Nephron (organoid): ENCODE data around the gene SYNGR3.

Source experiments
- H3K27ac Mint-ChIP-seq, 3 experiments: 2 replicates each; pipeline ENCODE4 v1.8.0; 2020; ENCODE audit warnings: mixed read lengths in 3 of 3, mild to moderate bottlenecking in 2 of 3, moderate library complexity in 1 of 3
- H3K27me3 Mint-ChIP-seq: 2 replicates; pipeline ENCODE4 v1.8.0; 2021; ENCODE audit warnings: low read depth, mild to moderate bottlenecking, moderate library complexity, mixed read lengths
- H3K36me3 Mint-ChIP-seq: 2 replicates; pipeline ENCODE4 v1.8.0; 2020; ENCODE audit warnings: low read depth, mixed read lengths
- H3K4me1 Mint-ChIP-seq: 2 replicates; pipeline ENCODE4 v1.8.0; 2020; ENCODE audit warnings: mixed read lengths
- H3K4me3 Mint-ChIP-seq, 3 experiments: 2 replicates each; pipeline ENCODE4 v1.8.0; 2020; ENCODE audit warnings: mild to moderate bottlenecking in 3 of 3, mixed read lengths in 3 of 3, moderate library complexity in 2 of 3
- H3K9me3 Mint-ChIP-seq: 2 replicates; pipeline ENCODE4 v1.8.0; 2020; ENCODE audit warnings: mixed read lengths
- TF ChIP-seq, protein P1 (sequence below), 3 experiments: fragments of 200-600 bp; sonication (generic); IDR thresholded peaks; one replicate each; pipeline ENCODE4 v1.5.0; 2021; ENCODE audit warnings: antibody characterized with exemption in 3 of 3; ENCODE audit not compliant: unreplicated experiment in 3 of 3

Gene SYNGR3

DNA sequence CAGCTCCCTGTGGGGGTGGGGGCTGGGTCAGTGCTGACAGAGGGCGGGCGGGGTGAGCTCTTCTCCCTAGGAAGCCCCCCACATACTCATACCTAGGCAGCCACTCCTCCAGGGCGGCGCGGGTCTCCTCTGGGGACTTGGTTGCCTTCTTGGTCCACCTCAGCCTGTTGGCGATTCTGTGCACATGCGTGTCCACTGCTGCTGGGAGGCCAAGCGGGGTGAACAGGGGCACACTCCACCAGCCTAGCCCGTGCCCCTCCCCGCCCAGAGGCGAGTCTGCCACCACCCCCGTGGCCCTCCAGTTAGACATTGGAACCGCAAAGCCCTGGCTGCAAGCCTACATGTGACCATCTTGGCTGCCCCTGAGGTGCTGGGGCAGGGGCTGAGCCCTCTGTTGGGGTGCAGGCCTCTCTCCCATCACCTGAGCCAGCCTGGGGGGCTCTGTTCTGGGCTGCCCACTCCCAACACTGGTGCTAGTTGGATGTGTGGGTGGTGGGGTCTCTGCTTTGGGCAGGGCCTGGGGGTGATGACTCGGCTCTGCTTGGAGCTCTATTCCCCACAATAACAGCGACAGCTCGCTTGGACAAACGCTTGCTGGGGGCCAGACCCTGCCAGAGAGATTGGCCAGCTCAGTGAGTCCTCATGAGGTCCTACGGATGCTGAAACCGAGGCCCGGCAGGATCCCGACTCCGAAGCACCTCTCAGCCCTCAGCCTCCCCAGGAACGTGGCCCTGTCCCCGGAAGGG lies 50.4 kb downstream of the SYNGR3 start:
- peaks cover 28% of the 10 kb centered on the region for H3K4me1 Mint-ChIP-seq
- no peaks in the 10 kb centered on the region for H3K27me3 Mint-ChIP-seq
- H3K9me3 Mint-ChIP-seq, result no peaks in the 10 kb centered on the region
- no peaks in the 10 kb centered on the region for H3K36me3 Mint-ChIP-seq
- peak overlapping the region; percentile 98 to 100 (median 99) for H3K27ac Mint-ChIP-seq
- no peak overlapping the region for H3K4me3 Mint-ChIP-seq
- TF ChIP-seq, protein P1, sequence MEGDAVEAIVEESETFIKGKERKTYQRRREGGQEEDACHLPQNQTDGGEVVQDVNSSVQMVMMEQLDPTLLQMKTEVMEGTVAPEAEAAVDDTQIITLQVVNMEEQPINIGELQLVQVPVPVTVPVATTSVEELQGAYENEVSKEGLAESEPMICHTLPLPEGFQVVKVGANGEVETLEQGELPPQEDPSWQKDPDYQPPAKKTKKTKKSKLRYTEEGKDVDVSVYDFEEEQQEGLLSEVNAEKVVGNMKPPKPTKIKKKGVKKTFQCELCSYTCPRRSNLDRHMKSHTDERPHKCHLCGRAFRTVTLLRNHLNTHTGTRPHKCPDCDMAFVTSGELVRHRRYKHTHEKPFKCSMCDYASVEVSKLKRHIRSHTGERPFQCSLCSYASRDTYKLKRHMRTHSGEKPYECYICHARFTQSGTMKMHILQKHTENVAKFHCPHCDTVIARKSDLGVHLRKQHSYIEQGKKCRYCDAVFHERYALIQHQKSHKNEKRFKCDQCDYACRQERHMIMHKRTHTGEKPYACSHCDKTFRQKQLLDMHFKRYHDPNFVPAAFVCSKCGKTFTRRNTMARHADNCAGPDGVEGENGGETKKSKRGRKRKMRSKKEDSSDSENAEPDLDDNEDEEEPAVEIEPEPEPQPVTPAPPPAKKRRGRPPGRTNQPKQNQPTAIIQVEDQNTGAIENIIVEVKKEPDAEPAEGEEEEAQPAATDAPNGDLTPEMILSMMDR (IDR thresholded peaks at IDR 0.05; ENCODE audit: unreplicated experiment in 3 of 3), result no peak

DNA sequence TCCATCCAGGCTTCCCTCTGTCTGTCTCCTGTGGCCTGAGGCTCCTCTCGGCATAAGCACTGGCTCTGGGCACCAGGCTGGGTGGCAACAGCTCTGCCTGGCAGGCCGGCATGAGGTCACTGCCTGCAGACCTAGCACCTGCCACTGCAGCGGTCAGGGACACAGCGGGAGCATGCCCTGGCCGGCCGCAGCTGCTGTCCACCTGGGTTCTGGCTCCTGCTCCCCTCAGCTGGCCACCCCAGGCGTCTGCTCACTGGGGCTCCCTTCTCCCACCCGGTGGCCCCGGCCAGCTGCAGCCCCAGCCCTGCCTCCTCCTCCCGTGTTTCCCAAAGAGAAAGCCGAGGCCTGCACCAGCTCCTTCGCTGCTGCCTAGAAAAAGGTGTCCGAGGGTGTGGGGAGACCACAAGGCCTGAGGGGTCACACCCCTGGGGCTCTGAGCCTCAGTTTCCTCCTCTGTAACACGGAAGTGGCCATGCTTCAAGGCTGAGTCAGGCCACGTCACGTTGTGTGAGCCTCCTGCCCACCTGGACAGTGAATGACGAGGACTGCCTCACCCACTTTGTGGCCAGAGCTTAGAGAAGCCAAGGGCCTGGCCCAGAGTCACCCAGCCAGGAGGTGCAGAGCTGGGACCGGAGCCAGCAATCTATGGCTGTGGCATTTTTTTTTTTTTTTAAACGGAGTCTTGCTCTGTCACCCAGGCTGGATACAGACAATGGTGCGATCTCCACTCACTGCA lies 51.2 kb downstream of the SYNGR3 start:
- no peak overlapping the region for H3K4me3 Mint-ChIP-seq
- peaks cover 28% of the 10 kb centered on the region for H3K4me1 Mint-ChIP-seq
- no peaks in the 10 kb centered on the region for H3K36me3 Mint-ChIP-seq
- TF ChIP-seq, protein P1 (IDR thresholded peaks at IDR 0.05; ENCODE audit: unreplicated experiment in 3 of 3), result no peak
- H3K9me3 Mint-ChIP-seq, result no peaks in the 10 kb centered on the region
- H3K27ac Mint-ChIP-seq, result peak overlapping the region in 1 of 3 experiments; percentile 100
- no peaks in the 10 kb centered on the region for H3K27me3 Mint-ChIP-seq

DNA sequence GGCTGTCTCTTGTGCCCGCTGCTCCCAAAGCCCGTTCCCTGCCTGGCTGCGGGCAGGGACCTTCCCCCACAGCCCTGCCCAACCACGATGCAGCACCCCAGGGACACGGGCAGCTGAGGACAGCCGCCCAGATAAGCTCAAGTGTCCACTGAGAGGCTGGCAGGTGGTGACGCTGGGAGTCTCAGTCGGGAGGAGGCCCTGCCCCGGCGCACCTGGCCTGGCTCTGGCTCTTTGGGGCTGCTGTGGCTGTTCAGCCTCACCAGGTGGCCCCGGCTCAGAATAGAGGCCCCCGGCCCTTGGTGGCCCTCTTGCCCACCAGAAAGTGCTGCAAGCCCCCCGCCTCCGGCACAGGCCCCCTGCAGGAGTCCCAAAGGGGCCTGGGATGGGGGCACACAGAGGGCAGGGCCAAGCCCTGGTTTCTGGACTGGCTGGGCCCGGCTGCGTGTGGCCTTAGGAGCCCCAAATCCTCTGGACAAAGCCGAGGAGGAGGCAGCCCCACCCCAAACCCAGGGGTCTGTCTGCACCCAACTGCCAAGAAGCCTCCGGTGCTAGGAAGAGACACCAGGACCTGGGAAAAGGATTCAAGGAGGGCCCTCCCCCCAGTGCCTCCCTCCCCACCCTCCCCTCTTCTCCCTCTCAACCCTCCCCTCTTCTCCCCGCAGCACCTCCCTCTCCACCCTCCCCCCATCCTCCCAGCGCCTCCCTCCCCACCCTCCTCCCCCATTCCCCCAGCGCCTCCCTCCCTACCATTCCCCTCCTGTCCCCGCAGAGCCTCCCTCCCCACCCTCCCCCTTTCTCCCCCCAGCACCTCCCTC lies 52.6 kb downstream of the SYNGR3 start:
- Mint-ChIP-seq H3K27me3 (no peaks in the 10 kb centered on the region), H3K4me3 (no peak overlapping the region), H3K36me3 (no peaks in the 10 kb centered on the region), H3K27ac (peak overlapping the region; percentile 40 to 80 (median 63)), H3K4me1 (peaks cover 37% of the 10 kb centered on the region), H3K9me3 (no peaks in the 10 kb centered on the region)
- TF ChIP-seq, protein P1 (IDR thresholded peaks at IDR 0.05; ENCODE audit: unreplicated experiment in 3 of 3), result no peak

DNA sequence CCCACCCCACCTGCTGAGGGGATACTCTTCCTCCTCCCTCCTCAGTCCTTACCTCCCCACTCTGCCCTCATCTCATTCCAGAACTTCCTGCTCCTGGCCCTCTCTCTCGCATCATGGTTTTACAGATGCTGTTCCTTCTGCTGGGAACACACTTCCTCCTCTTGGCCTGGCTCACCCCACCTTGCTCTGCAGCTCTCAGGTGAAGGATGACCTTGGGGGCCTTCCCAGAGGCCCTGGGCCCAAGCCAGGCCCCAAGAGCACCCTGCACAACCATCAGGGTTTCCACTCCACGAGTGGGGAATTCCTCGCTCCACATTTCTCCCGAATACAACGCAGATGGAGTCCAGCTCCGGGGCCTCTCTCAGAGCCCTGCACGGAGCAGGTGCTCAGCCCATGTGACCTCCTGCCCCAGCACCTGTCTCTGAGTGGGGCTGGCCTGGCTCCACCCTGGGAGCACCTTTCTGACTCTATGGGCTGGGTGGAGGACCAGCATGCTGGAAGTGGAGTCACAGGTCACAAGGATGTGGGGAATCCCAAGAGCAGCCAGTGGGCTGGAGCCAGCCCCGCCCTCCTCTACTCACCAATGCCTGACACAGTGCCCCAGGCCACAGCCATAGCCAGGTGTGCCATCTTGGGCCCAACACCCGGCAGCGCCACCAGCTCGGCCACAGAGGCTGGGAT lies 53.4 kb downstream of the SYNGR3 start:
- Mint-ChIP-seq H3K27me3 (no peaks in the 10 kb centered on the region), H3K27ac (peak overlapping the region; percentile 40 to 63 (median 60)), H3K4me3 (peak overlapping the region; percentile 4 to 62 (median 40)), H3K9me3 (no peaks in the 10 kb centered on the region), H3K36me3 (no peaks in the 10 kb centered on the region), H3K4me1 (peaks cover 30% of the 10 kb centered on the region)
- TF ChIP-seq, protein P1 (IDR thresholded peaks at IDR 0.05; ENCODE audit: unreplicated experiment in 3 of 3), result no peak
